B cell (primary cell): ENCODE results near the gene PERCC1.

Experiments used
- EZH2 ChIP-seq: IDR thresholded peaks from 2 replicates; pipeline ENCODE4 v1.6.1; 2012; ENCODE audit warnings: borderline replicate concordance, low read depth, mild to moderate bottlenecking, moderate library complexity, low read length; ENCODE audit not compliant: insufficient read depth, poor library complexity, severe bottlenecking
- TF ChIP-seq, protein P1 (sequence below): fragments of 200-600 bp; IDR thresholded peaks from one replicate; pipeline ENCODE4 v1.8.0; 2022; ENCODE audit warnings: antibody characterized with exemption, mild to moderate bottlenecking

DNA sequence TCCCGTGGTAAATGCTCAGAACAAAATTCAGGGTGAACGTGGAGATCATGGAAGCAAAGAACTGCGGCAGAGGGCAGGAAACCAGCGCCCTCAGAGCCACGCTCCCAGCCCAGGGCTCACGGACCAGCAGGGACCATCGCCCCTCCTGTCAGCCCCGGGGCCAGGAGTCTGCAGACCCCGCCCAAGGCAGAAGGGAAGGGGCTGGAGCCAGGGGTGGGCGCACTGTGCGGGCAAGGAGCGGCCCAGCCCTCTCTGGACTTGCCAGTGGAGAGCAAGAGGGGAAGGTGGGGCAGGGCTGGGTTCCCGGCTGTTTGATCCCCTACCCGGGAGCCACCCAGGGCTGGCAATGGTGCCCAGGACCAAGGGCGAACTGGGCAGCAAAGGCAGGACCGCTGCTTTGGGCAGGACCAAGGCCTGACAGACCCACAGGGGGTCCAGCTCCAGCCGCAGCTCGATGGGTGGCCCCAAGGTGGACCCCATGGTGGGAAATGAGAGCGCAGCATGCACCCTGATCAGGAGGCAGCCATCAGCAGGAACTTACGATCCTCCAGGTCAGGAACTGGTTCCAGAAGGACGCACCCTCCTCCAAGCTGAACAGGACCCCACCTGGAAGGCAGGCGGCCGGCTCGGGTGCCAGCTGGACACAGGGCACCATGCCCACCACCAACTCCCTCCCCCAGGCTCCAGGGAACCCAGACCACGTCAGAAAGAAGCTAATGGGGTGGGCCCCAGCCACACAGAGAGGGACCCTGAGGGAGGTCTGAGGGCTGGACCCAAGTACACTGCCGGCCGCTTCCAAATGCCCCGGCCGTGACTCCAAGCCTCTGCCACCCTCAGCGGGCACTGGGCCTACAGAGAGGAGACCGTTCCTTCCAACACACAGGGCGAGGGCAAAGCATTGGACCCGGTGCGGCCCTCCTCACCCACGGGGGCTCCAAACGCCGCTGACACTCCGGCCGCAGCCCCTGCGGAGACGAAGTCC, 24.6 kb downstream of the PERCC1 start:
- TF ChIP-seq, protein P1, sequence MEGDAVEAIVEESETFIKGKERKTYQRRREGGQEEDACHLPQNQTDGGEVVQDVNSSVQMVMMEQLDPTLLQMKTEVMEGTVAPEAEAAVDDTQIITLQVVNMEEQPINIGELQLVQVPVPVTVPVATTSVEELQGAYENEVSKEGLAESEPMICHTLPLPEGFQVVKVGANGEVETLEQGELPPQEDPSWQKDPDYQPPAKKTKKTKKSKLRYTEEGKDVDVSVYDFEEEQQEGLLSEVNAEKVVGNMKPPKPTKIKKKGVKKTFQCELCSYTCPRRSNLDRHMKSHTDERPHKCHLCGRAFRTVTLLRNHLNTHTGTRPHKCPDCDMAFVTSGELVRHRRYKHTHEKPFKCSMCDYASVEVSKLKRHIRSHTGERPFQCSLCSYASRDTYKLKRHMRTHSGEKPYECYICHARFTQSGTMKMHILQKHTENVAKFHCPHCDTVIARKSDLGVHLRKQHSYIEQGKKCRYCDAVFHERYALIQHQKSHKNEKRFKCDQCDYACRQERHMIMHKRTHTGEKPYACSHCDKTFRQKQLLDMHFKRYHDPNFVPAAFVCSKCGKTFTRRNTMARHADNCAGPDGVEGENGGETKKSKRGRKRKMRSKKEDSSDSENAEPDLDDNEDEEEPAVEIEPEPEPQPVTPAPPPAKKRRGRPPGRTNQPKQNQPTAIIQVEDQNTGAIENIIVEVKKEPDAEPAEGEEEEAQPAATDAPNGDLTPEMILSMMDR: no peak
- no peak for TF ChIP-seq EZH2
